H54 (cell line): ENCODE measurements around the gene COQ8B.

Experiments used
- DNase-seq: peaks from one replicate; pipeline ENCODE4 v3.0.0; 2011; ENCODE audit warnings: low spot score, mixed read lengths; ENCODE audit not compliant: insufficient read length
- FAIRE-seq: peaks from 3 replicates; lab custom pipeline; 2011; peaks lifted over from hg19 to GRCh38; lab: Jason Lieb, UNC
- POLR2A ChIP-seq: IDR thresholded peaks from 2 replicates; pipeline ENCODE4 v1.6.1; 2011; ENCODE audit warnings: low read depth, mild to moderate bottlenecking, low read length

The COQ8B gene

DNA sequence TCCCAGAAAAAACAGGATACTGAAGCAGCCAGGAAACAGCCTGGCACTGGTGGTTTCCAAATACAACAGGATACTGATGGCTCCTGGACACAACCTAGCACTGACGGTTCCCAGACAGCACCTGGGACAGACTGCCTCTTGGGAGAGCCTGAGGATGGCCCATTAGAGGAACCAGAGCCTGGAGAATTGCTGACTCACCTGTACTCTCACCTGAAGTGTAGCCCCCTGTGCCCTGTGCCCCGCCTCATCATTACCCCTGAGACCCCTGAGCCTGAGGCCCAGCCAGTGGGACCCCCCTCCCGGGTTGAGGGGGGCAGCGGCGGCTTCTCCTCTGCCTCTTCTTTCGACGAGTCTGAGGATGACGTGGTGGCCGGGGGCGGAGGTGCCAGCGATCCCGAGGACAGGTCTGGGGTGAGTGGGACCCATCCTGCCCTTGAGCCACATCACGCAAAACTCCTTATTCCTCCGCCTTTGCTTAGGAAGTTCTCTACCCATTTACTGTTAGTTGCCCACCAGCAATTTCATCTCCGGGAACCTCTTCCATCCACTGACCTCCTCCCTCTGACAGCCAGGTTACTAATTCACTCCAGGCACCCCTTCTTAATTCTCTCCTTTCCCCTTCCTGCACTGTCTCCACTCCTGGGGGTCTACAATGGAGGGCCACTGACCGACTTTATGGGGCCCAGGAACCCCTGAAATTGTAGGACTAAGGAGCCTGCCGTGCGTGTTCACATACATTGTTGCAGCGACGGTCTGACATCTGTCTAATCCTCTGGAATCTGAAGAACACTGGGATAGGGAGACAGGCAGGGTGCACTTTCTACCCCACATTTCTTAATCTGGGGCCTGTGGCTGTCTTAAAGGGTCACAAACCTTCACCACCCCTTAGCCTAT lies 1.4 kb upstream of the COQ8B start:
- DNase-seq = no peak
- FAIRE-seq = no peak
- no peak for TF ChIP-seq POLR2A

DNA sequence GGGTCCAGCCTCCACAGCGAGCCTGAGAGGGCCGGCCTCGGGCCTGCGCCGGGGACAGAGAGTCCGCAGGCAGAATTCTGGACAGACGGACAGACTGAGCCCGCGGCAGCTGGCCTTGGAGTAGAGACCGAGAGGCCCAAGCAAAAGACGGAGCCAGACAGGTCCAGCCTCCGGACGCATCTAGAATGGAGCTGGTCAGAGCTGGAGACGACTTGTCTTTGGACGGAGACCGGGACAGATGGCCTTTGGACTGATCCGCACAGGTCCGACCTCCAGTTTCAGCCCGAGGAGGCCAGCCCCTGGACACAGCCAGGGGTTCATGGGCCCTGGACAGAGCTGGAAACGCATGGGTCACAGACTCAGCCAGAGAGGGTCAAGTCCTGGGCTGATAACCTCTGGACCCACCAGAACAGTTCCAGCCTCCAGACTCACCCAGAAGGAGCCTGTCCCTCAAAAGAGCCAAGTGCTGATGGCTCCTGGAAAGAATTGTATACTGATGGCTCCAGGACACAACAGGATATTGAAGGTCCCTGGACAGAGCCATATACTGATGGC lies 716 bp upstream of the COQ8B start:
- no peak for FAIRE-seq
- TF ChIP-seq POLR2A = no peak
- DNase-seq = no peak

DNA sequence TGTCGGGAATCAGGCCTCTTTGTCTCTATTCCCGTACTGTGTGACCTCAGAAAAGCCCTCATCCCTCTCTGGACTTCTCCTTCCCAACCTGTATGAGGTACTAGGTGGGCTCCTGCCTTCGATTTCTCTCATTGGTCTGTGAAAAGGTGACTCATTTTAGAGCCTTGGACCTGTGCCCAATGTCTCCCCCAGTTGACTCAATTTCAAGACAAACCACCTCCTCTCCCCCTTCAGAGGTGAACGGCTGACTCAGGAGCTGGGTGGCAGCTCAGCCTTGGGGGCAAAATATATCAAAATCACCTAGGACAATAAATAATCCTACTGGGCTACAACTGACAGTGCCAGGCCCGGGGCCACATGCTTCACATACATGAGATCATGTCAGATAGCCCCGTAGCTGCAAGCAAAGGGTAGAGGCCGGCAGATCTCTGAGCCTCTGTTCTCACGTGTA lies 630 bp downstream of the COQ8B start:
- peak; percentile 3; the same call in 1 of the 2 replicates for TF ChIP-seq POLR2A
- FAIRE-seq = no peak
- peak; percentile 76 for DNase-seq

DNA sequence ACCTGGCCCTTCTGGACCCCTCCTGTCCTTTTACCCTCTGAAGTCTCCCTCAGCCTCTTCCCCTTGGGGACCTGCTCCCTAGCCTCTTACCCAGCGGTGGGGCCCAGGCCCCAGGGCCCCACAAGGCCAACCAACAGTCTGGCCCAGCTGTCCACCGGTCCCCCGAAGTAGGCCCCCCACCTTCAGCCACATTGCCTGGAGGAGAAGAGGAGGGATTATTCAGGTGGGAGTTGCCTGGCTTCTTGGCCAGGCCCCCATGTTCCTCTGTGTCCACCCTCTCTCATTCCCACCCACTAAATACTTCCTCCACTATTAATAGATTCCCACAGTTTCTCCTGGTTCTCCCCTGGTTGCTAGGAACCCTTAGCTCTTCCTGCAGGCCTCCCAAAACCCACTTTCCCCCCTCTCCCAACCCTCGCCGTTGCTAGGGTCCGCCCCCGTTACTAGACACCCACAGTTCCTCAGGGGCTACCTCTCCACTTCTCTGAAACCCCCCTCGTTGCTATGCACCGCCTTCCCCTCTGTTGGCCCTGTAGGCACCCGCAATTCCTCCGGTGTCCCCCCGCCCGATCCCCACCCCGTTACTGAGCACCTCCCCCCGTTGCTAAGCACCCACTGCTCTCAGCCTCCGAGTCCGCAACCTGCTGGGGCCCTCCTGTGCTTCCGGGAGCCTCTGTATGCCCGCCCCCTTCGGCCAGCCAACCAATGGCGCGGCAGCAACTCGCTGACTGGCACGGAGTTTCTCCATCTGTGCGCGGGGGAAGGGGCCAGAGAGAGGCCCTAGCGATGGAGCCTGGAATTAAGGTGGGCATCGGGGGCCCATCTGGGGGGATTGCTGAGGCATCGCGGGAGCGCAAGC lies 2.0 kb downstream of the COQ8B start:
- peak; percentile 96 for DNase-seq
- no peak for FAIRE-seq
- peak; percentile 23; the same call in 1 of the 2 replicates for TF ChIP-seq POLR2A

DNA sequence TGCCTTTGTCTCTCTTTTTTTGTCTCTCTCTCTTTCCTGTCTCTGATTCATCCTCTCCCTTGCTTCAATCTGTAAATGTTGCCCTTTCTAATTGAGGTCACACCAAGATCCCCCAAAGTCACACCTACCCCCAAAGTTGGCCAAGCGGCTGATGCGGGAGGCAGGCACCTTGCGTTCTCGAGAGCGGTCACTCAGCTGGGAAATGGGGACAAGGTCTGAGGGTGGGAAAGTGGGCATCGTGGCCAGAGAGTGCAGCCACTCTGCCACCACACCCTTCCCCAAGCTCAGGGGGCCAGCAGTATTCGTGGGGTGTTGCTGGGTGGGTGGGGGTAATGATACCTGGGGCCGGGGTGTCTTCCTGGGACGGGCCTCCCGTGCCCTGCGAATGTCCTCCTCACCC lies 2.7 kb downstream of the COQ8B start:
- no peak for TF ChIP-seq POLR2A

DNA sequence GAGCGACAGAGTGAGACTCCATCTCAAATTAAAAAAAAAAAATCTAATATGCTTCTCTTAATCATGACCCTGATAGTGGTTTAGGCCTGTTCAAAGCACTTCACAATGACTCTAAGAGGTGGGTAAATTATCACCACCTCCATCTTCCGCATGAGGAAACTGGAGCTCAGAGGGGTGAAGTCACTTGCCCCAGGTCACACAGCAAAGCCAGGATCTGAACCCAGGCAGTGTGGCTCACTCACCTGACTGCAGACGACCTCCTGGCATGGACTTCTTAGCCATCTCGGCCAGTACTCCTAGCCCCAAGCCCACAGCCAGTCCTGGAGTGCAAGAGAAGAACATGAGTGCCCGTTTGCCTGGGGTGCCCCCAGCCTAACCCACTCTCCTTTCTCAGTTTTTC lies 6.9 kb downstream of the COQ8B start:
- no peak for TF ChIP-seq POLR2A
- DNase-seq = no peak
- FAIRE-seq = no peak

More for the DNA sequence above, 2.7 kb downstream of the COQ8B start:
- no peak for FAIRE-seq
- no peak for DNase-seq

DNA sequence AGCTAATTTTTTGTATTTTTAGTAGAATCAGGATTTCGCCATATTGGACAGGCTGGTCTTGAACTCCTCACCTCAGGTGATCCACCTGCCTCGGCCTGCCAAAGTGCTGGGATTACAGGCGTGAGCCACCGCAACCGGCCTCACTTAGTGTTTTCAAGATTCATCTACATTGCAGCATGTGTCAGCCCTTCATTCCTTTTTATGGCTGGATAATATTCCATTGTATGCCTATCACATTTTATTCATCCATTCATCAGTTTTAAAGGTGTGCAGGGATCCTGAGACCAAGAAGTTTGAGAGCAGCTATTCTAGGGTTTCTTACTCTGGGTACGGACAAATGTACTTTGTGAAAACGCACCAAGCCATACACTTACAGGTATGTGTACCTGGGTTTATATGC lies 9.1 kb downstream of the COQ8B start:
- no peak for TF ChIP-seq POLR2A
- no peak for FAIRE-seq
- no peak for DNase-seq

DNA sequence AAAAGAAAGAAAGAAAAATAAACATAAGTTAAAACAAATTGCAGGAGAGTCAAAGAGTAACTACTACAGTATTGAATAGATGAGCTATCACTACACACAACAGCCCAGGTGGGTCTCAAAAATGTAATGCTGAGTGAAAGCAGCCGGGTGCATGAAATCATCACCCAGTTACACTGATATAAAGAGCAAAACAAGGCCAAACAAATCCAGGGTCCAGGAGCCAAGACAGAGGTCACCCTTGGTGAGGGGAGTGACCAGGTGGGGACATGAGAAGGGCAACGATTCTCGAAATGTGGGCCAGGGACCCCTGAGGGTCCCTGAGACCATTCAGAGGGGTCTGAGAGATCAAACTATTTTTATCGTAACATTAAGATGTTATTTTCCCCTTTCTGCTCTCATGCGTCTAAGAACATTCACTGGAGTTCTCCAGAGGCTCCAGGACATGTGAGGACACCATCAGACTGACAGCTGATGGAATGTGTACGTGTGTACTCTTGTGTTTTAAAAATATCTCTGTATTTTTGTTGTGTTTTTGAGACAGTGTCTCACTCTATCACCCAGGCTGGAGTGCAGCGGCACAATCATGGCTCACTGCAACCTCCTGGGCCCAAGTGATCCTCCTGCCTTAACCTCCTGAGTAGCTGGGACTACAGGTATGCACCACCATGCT lies 10.6 kb downstream of the COQ8B start:
- DNase-seq = no peak
- TF ChIP-seq POLR2A = no peak
- no peak for FAIRE-seq

DNA sequence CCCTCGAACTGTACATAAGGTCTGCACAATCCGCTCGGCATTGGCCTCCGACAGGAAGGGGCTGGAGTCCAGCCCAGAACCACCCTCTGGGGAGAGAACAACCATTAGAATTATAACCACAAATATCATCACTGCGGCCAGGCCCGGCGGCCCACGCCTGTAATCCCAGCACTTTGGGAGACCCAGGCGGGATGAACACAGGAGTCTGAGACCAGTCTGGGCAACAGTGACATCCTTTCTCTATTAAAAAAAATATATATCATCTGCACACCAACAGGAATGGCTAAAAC lies 11.4 kb downstream of the COQ8B start:
- DNase-seq (no peak), FAIRE-seq (no peak)
- TF ChIP-seq POLR2A = no peak

DNA sequence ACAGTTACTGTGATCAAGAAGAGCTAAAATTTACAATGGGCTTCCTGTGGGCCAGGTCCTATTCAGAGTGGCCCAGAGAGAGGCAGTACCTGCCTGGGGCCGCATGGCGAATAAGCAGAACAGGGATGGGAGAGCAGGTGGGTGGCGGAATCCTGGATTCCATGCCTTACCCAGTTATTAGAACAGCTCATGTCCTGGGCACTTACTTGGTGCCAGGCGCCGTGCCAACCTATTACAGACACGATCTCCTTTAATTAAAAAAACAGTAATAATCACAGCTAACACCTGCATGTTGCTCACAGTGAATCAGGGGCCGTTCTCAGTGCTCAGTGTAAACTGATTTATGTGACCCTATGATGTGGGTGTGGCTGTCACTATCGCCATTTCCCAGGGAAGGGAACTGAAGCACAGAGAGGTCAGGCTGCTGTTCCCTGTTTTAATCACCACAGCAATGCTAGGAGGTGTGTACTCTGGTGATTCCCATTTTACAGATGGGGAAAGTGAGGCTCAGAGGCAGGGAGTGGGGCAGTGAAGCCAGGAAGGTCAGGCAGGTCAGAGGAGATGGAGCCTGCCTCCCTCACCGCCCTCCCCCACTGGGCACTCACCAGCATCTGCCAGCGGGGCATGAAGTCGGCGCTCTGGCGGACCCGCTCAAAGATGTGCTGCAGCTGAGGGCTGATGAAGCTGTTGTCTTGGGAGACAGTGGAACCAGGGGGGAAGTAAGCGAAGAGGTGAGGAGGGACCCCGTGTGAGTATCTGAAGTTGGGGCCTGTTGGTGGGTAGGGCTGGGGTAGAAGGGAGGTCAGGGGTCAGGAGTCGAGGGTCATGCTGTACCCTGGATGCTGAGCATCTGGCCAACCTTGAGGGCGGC lies 12.0 kb downstream of the COQ8B start:
- DNase-seq (no peak), FAIRE-seq (no peak)
- TF ChIP-seq POLR2A = no peak

DNA sequence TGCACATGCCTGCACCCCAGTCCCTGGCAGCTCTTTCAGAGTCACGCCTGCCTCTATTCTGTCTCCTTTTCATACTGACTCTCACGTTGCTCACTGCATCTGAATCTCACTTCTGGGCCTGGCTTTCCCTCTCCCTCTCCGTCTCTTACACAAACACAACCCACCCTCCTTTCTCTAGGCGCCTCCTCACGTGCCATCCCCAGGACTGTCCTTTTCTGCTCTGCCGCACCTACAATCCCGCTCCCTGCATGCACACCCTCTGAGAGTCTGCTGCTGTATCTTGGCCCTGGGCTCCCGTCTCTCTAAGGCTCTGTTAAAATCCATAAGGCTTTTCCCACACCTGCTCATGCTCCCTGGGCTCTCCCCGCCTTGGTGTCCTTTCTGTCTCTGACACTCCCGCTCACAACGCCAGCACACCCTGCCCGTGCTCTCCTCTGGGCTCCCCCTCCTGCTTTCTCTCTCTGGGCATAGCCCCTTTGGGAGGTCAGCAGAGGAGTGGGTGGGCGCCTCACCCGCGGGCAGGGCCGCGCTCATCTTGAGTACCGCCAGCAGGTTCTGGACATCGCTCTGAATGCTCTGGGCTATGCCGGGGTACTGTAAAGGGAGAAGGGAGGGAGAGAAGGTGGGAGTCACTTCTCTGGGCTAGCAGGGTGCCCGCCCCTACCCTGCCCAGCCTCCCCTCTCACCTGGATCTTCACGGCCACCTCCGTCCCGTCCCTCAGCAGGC lies 13.5 kb downstream of the COQ8B start:
- FAIRE-seq = no peak
- TF ChIP-seq POLR2A = no peak
- DNase-seq = no peak
